Prostate gland (tissue), 2 donors: ENCODE results near the gene SMIM8.

Experiments used
- POLR2A ChIP-seq: fragments of 450-650 bp; IDR thresholded peaks from one replicate; pipeline ENCODE4 v1.6.1; 2016; ENCODE audit warnings: antibody characterized with exemption, mild to moderate bottlenecking
- POLR2AphosphoS5 ChIP-seq: sonication (generic); formaldehyde crosslinking; IDR thresholded peaks from one replicate; pipeline ENCODE4 v1.6.1; 2017; ENCODE audit warnings: antibody characterized with exemption
- TF ChIP-seq, protein P1 (sequence below), 4 experiments: fragments of 200-600 bp in 2 of 4; fragments of 450-650 bp in 2 of 4; sonication (generic) in 2 of 4; IDR thresholded peaks; 1 replicate in 3 of 4; 2 replicates in 1 of 4; pipeline ENCODE4 v1.5.1; 2016 to 2019; ENCODE audit warnings: antibody characterized with exemption in 4 of 4, mild to moderate bottlenecking in 2 of 4, moderate library complexity in 2 of 4

DNA sequence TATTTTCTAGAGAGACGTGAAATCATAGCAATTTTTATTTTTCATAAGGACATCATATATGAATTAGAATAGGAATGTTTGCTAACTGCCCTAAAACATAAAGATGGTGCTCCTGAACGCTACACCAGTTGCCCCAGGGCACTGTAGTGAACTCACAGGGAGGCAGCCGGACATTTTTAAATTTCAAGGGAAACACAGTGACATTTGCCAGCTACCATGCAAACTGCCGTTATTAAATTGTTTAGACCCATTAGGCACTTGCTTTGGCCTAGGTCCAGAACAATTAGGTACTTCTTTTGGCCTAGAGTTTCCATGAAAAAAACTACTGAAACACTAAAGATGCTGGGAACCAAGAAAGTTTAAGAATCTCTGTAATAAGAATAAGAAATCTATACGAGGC is 60.5 kb downstream of the SMIM8 start:
- TF ChIP-seq, protein P1, sequence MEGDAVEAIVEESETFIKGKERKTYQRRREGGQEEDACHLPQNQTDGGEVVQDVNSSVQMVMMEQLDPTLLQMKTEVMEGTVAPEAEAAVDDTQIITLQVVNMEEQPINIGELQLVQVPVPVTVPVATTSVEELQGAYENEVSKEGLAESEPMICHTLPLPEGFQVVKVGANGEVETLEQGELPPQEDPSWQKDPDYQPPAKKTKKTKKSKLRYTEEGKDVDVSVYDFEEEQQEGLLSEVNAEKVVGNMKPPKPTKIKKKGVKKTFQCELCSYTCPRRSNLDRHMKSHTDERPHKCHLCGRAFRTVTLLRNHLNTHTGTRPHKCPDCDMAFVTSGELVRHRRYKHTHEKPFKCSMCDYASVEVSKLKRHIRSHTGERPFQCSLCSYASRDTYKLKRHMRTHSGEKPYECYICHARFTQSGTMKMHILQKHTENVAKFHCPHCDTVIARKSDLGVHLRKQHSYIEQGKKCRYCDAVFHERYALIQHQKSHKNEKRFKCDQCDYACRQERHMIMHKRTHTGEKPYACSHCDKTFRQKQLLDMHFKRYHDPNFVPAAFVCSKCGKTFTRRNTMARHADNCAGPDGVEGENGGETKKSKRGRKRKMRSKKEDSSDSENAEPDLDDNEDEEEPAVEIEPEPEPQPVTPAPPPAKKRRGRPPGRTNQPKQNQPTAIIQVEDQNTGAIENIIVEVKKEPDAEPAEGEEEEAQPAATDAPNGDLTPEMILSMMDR (IDR thresholded peaks at IDR 0.05), result no peak
- TF ChIP-seq POLR2AphosphoS5 (no peak), POLR2A (no peak)
